HuH-7.5 (cell line): ENCODE measurements around the gene SLC25A45.
A peak's percentile ranks its signal among the peaks of the same experiment; 100 is the strongest.
"Not testable (repeated sequence)": the region's sequence is repeated elsewhere in the genome, so short reads cannot be mapped to it uniquely, and the experiment has no call there.

Experiments
- DNase-seq: peaks from one replicate; pipeline ENCODE4 v3.0.0; 2011; ENCODE audit warnings: low spot score

Gene SLC25A45

DNA sequence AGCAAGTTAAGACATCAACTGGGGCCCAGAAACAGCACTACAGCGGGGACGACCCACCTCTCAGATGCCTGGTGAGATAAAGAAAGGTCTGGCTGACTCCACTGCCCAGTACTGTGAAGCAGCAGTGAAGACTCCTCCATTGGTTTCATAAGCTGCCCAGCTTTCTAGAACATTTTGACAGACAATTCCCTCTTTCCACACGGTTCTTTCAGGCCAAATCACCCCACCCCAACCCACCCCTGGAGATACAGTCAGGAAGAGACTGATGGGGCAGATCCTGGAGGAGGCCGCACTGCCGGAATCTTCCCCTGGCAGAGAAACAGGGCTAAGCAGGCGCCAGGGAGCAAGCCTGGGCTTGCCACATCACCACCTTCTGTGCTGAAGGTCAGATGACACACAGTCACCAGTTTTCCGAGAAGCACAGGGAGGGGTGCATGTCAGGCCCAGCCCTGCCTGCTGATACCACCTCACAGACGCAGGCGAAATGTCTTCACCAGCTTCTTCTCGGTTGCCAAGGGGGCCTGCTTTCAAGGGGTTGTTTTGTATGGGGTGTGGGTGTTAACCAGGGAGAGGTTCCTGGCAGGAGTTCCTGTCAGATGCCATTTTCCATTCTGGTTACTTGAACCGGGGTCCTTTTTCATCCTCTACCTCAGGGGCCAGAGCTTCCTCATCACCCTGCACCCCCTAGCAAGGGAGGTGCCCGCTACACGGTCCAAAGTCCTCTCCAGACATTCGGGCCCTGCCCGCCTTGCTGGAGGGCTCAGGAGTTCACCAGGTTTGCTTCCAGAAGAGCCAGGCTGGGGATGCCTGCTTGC, 38.7 kb upstream of the SLC25A45 start:
- DNase-seq = peak; percentile 45

DNA sequence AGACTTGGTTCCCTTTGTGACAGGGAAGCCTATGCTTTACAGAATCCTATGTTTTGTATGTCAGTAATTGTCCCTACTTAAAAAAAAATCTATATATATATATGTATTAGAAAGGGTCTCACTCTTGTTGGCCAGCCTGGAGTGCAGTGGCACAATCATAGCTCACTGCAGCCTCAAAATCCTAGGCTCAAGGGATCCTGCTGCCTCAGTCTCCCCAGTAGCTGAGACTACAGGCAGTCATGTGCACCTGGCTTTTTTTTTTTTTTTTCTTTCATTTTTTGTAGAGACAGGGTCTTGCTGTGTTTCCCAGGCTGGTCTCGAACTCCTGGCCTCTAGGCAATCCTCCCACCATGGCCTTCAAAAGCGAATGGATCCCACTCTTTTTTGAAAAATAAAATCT, 38.1 kb upstream of the SLC25A45 start:
- DNase-seq = no peak

GRCh38 chr11:65419772-65420481, 37.5 kb upstream of the SLC25A45 start:
- DNase-seq = peak; percentile 41

- no peak for DNase-seq
Measured at GRCh38 chr11:65419460-65419771, 37.0 kb upstream of the SLC25A45 start.

GRCh38 chr11:65418681-65419459, 36.4 kb upstream of the SLC25A45 start:
- DNase-seq = peak; percentile 84

GRCh38 chr11:65418431-65418680, 35.9 kb upstream of the SLC25A45 start:
- DNase-seq = peak; percentile 62

- no peak for DNase-seq
Measured at GRCh38 chr11:65417702-65418430, 35.4 kb upstream of the SLC25A45 start.

DNA sequence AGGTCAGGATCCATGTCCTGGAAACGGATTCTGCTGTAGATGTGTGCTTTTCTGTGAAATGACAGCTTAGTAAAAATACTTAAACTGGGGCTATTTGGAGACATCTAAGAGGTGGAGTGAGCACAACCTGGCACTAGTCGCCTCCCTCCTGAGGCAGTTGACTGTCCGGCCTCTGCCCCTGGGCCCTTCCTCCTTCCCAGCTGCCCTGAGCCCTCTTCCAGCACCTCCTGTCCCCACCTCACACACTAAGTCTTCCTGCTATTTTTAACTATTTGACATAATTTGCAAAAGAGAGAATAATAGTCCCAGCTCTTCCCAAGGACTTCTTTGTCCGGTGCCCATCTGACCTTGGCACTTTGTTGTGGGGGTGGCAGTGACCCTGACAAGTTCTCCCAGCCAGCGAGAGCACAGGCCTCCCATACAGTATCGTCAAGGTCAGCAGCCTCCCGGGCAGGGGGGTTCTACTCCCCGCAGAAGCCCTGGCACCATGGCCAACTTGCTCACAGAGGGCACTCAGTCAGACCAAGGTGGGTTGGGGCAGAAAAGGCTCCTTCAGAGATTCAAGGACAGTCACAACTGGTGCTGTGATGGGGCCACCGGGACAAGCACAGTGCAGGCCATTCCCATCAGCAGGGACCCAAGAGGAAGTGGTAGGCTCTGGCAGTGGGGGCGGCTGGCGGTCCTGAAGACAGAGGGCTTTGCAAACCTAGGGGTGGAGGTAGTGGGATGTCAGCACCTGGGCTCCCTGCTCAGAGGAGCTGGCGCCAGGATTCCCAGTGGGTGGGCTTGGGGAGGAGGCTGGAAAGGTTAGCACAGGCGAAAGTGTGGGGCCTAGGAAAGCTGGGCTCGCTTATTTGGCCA, 34.6 kb upstream of the SLC25A45 start:
- DNase-seq = no peak

DNA sequence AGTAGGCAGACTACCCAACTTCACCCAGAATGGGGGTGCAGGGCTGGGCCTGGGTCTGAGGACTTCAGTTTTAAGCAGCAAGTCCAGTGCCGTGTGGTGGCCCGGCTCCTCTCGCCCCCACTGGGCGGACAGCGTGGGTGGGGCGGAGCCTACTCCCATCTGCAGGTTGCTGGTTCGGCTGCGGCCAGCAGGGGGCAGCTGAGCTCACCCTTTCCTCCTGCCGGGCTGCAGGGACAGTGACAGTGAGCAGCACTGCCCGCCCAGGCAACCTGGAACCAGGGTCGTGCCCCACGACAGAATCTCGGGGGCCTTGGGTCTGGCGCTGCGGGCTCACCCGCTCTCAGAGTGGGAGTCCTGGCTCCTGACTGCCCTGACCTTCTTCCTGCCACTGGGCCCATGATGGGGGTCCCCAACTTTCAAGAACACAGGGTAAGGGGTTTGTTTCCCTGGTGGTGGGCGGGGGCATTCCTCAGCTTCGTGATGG, 33.9 kb upstream of the SLC25A45 start:
- DNase-seq = peak; percentile 81

DNA sequence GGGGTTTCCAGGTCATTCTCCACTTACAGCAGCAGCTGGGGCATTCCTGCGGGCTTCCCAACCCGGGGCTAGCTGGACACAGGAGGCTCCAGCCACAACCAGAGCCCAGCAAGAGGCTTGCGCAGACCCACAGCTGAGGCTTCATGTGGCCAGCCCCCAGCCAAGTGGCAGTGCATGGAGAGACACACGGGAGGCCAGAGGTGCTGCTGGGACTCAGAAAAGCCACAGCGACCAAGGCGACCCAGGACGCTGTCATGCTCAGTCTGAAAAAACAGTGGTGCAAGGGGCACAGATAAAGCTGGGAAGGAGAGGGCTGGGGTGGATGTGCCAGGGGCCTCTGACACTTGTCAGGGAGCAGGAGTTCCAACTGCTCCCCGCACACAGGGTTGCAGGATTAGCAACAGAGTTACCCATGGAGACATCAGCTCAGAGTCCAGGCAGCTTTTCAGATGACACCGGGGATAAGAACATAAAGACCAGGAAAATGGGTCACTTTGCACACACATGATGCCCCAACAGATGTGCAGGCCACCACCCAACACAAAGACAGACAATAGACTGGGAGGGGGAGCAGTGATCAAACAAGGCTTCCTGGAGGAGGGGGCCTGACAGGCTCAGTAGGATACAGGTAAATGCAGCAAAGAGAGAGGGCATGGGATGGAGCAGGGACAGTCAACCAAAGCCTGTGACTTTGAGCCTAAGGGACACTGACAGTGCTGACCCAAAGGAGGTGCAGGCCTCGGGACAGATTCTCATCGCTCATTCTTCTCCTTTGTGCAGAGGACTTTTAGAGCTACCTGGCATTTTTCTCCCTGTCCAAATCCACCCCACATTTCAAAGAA, 33.3 kb upstream of the SLC25A45 start:
- no peak for DNase-seq

GRCh38 chr11:65414776-65415498, 32.5 kb upstream of the SLC25A45 start:
- DNase-seq = no peak

DNA sequence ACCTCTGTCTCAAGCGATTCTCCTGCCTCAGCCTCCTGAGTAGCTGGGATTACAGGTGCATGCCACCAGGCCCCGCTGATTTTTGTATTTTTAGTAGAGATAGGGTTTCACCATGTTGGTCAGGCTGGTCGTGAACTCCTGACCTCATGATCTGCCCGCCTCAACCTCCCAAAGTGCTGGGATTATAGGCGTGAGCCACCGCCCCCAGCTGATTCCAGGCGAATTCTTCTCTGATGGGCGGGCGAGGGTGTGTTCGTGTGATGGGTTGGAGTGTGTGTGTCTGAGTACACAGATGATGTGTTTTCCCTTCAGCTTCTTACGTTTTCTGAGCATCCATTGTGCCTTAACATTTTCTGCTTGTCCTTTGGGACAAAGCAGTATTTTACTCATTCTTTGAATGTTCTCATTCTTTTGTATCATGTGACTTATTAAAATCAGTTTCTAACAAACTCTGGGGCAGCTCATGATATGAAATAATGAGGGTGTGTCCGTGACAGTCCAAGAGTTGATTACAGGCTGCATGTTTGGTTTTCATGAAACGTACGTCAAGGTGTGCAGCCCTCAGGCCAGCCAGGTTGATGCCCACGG, 30.7 kb upstream of the SLC25A45 start:
- DNase-seq = not testable (repeated sequence)

DNA sequence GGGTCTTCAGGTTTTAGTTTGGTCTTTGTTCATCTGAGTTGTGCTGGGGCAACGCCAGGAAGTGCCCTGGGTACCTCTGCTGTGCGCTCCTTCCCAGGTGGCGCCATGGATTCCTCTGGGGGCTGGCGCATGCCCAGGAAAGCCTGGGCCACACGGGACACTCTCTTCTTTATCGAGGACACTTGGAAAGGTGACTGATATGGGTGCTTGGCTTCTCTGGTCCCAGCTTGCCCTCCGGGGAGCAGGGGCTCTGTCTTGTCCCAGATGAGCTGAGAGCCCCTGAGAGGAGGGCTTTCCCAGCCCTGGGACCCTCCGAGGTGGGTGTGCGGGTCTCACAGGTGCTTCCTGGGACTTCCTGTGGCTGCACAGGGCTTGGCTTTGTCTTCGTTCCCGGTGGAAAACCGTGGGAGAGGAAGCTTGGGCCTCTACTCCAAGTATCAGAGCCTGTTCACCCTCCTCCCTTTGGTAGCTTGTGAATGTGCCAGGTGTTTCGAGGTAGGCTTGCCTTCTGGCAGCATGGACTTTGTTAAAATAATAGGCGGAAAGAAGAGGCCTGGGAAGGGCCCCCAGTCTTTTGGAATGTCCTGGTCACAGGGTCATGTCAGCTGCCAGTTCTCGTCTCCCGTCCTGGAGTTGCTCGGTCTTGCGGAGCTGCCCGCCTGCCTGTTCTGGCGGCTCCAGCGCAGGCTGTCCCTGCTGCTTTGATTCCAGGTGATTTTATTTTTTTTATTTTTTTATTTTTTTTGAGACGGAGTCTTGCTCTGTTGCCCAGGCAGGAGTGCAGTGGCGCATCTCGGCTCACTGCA, 30.0 kb upstream of the SLC25A45 start:
- DNase-seq = no peak

DNA sequence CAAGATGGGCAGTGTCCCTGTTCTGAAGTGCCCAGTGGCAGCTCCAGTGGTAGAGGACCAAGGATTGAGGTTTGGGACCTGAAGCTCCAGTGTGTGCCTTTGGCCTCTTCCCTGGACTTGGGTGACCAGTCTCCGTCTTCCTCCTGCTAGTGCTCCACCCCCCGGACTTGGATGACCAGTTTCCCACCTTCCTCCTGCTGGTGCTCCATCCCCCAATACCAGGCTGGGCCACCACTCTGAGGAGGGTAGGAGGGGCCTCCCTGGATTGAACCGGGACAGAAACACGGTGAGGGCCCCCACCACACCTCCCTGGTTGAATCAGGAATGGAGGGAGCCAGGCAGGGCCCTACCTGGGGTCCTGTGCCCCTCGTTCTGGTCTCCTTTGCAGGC, 29.2 kb upstream of the SLC25A45 start:
- DNase-seq = no peak

GRCh38 chr11:65410936-65411680, 28.7 kb upstream of the SLC25A45 start:
- DNase-seq = no peak

DNA sequence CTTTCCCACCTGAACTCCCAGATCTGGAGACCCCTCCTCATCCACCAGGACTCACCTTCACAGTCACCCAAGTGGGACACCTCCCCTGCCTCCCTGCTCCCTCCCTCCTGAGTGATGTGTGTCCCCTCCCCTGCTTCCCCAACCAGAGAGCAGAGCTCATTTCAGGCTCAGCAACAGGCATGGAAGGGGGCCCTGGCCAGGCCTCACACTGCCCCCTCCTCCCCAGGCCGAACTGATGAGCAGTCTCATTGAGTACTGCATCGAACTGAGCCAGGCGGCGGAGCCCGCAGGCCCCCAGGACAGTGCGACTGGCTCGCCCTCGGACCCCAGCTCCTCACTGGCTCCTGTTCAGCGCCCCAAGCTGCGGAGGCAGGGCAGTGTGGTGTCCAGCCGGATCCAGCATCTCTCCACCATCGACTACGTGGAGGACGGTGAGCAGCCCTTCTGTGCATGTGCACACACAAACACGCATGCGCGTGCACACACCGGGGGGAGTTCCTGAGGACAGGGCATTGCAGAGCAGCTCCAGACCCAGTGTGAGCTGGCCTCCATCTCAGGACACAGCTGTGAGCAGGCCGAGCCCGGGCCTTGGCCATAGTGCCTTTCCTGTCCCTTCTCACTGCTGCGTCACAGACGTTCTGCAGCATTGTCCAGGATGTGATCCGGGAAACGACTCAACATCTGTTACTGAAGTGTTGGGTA, 22.3 kb upstream of the SLC25A45 start:
- DNase-seq = no peak

GRCh38 chr11:65404210-65404609, 21.8 kb upstream of the SLC25A45 start:
- no peak for DNase-seq
